Fibroblast of the conjunctiva (primary cell): ENCODE measurements around the gene CHRNA9.

ENCODE experiments used
- DNase-seq: peaks from one replicate; pipeline ENCODE4 v3.0.0-alpha.2; 2010; ENCODE audit warnings: low read depth

Gene CHRNA9

GRCh38 chr4:40340030-40340429, 4.9 kb downstream of the CHRNA9 start:
- no peak for DNase-seq

GRCh38 chr4:40347472-40347871, 12.3 kb downstream of the CHRNA9 start:
- DNase-seq, result no peak

GRCh38 chr4:40348000-40348399, 12.9 kb downstream of the CHRNA9 start:
- no peak for DNase-seq

- DNase-seq, result no peak
Measured at GRCh38 chr4:40349561-40350198, 14.5 kb downstream of the CHRNA9 start.

GRCh38 chr4:40350627-40351227, 15.6 kb downstream of the CHRNA9 start:
- DNase-seq, result no peak

- DNase-seq, result no peak
Measured at GRCh38 chr4:40354158-40354557, 19.0 kb downstream of the CHRNA9 start.

- DNase-seq, result no peak
Measured at GRCh38 chr4:40355131-40355530, 20.0 kb downstream of the CHRNA9 start.

- DNase-seq, result no peak
Measured at GRCh38 chr4:40357738-40358137, 22.6 kb downstream of the CHRNA9 start.

GRCh38 chr4:40361338-40361737, 26.2 kb downstream of the CHRNA9 start:
- no peak for DNase-seq

GRCh38 chr4:40363382-40363920, 28.3 kb downstream of the CHRNA9 start:
- DNase-seq, result no peak

GRCh38 chr4:40363945-40364344, 28.8 kb downstream of the CHRNA9 start:
- no peak for DNase-seq

GRCh38 chr4:40365766-40366165, 30.6 kb downstream of the CHRNA9 start:
- DNase-seq, result no peak

- DNase-seq, result no peak
Measured at GRCh38 chr4:40367451-40367850, 32.3 kb downstream of the CHRNA9 start.

GRCh38 chr4:40369437-40370274, 34.5 kb downstream of the CHRNA9 start:
- no peak for DNase-seq

- DNase-seq, result no peak
Measured at GRCh38 chr4:40372651-40373050, 37.5 kb downstream of the CHRNA9 start.

- DNase-seq, result no peak
Measured at GRCh38 chr4:40373636-40374035, 38.5 kb downstream of the CHRNA9 start.

GRCh38 chr4:40375095-40375494, 40.0 kb downstream of the CHRNA9 start:
- DNase-seq, result no peak

- DNase-seq, result no peak
Measured at GRCh38 chr4:40375620-40376019, 40.5 kb downstream of the CHRNA9 start.

GRCh38 chr4:40377512-40378365, 42.6 kb downstream of the CHRNA9 start:
- no peak for DNase-seq

GRCh38 chr4:40378619-40379018, 43.5 kb downstream of the CHRNA9 start:
- DNase-seq, result no peak

GRCh38 chr4:40379248-40379647, 44.1 kb downstream of the CHRNA9 start:
- no peak for DNase-seq

GRCh38 chr4:40380647-40381046, 45.5 kb downstream of the CHRNA9 start:
- DNase-seq, result no peak
